Left hindlimb (tissue), 1 donor: ENCODE results near the gene PHF21A.
"Not testable (repeated sequence)": the region's sequence is repeated elsewhere in the genome, so short reads cannot be mapped to it uniquely, and the experiment has no call there.

ENCODE experiments used
- DNase-seq: peaks from one replicate; pipeline ENCODE4 v3.0.0-alpha.2; 2018

PHF21A gene

GRCh38 chr11:46026606-46027293 is 94.5 kb downstream of the PHF21A start:
- DNase-seq: no peak

DNA sequence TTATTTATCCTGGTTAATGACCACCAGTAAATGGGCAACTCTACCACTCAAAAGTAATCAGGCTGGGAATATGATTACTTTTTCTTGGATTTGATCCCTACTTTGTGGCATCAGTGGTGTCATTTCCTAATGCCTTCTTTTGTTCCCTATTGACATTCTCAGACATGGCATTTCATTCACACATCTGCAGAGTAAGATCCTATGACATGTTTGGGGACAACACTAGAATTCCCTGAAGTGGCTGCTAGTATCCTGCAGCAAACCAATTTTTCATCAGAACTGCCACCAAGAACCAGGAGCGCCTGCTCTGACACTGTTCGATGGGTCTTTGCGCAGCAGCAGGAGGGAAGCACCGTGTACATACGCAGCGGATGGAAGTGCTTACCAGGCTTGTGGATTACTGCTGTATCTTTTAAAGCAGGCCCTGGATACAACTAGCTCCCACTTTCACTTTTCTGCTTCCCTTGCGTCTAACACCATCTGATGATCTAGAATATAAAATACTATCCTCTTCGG is 101.1 kb downstream of the PHF21A start:
- no peak for DNase-seq

DNA sequence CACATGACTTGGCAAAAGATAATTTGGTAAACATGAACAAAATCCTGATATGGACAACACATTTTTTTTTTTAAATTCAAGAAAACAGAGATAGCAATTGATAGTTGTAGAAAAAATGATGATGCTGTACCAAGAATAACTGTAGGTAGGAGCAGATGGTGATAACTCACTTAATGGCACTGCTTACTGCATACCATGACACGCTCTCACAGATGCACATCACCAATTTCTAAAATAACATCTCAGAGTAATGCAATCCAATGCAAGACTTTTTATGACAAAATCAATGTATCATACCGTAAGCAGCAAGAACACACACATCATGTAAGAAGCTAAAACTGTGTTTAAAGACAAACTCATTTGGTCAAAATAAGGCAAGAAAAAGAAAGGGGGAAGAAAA is 102.6 kb downstream of the PHF21A start:
- DNase-seq: no peak

GRCh38 chr11:46017341-46017740 is 103.9 kb downstream of the PHF21A start:
- DNase-seq: no peak

DNA sequence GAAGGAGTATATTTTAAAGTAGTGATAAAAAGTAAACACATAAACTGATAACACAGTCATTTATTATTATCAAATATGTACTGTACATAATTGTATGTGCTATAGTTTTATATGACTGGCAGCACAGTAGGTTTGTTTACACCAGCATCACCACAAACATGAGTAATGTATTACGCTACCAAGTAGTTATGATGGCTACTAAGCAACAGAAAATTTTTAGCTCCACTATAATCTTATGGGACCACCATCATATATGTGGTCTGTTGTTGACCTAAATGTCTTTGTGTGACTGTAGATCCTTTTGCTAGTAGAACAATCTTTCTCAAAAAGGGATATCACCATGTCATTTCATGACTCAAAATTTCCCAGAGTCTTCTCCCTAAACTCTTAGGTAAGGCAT is 105.3 kb downstream of the PHF21A start:
- DNase-seq: no peak

GRCh38 chr11:46014168-46014567 is 107.1 kb downstream of the PHF21A start:
- not testable (repeated sequence) for DNase-seq

DNA sequence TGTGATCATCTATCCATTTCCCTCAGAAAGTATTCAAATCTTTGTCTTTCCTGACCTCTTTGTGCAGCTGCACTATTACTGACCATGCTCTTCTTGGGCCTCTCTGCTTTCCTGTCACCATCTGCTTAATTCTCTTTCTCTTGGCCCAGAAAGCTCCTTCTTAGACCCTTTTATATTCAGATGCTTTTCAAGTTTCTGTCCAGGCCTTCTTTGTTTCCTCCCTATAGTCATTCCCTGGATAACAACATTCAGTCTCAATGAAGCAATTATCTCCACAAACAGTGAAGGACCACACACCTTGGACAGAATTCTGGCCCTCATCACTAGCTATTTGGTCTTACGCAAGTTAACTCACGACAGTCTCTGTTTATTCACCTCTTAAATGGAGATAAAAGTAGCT is 109.1 kb downstream of the PHF21A start:
- DNase-seq: no peak

- no peak for DNase-seq
Observed at GRCh38 chr11:46010100-46010499, 111.2 kb downstream of the PHF21A start.

GRCh38 chr11:46009647-46010046 is 111.6 kb downstream of the PHF21A start:
- no peak for DNase-seq

DNA sequence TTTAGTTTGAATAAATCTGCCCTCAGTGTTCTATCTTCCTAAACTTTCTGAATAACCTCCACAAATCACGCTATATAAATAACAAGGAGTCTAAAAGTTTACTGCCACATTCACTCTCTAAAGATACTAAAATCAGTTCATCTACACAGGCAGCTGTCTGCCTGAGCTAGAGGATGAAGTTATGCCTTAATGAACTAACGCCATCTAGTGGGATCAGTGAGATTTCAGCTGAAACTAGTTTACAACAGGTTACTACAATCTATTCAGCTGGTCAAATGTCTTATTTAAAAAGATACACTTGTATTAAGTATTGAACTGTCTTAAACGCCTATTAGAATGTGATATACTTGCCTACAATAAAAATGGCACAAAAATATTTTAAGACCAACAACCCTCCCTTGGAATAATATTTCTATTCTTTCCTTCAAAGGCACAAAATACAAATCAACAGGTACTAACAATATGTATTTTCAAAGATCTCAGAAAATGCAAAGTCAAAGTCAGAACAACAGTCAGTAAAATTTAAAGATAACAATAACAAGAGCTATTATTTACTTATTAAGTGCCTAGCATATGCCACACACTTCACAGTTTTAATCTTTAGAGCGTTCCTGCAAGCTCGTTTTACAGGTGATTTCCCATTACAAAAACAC is 114.7 kb downstream of the PHF21A start:
- DNase-seq: no peak

GRCh38 chr11:46003572-46003971 is 117.7 kb downstream of the PHF21A start:
- no peak for DNase-seq

DNA sequence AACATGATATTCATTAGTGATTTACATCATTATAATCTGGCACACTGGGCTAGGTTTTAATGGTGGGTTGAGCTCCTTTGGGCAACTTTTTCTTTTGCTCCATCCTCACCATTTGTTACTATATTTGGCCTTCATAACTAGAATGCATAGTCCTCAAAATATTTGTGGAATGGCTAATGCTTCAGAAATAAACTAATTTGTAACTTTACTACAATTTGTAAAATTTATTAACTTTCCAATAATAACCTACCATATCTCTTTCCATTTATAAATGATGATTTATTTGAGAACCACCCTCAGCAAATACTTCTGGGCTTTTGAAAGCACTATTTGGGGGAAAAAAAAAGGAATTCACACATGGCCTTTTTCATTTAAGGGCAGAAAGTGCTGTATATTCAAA is 119.1 kb downstream of the PHF21A start:
- no peak for DNase-seq

DNA sequence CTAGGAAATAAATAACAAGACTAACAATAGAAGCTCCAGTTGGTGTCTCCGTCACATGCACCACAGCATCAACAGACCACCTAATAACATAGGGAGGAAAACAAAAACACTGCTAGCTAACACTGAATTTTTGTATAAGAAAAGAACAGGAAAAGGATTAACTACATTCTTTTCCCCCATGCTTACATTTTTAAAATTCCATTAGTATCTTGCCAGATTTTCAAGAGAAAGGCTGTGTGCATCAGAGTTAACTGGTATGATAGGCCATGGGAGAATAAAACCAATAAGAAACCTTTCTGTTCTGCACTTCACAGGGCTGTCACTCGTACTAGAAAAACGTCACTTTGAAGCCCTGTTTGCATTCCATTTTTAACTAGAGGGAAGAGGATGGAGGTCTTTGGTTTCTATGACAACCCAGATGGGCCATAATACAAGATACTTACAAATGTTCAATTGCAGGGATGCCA is 119.8 kb downstream of the PHF21A start:
- DNase-seq: no peak

GRCh38 chr11:45997599-45997998 is 123.7 kb downstream of the PHF21A start:
- DNase-seq: no peak

DNA sequence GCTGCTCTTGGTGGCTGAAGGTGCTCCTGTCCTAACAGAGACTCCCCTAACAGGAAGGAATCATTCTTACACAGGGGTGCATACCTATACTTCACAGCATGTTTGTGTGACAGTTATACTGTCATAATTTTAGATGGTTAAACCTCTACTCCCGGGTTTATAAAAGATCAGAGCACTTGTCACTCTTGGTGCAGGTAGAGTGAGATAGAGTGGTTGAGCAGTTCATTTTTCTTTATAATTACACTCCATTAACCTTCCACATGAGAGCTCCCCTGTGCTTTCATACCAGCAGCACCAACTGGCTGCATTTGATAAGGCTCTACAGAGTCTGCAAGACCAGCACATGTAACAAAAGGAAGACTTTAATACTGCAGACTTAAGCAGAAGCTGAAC is 125.9 kb downstream of the PHF21A start:
- no peak for DNase-seq

DNA sequence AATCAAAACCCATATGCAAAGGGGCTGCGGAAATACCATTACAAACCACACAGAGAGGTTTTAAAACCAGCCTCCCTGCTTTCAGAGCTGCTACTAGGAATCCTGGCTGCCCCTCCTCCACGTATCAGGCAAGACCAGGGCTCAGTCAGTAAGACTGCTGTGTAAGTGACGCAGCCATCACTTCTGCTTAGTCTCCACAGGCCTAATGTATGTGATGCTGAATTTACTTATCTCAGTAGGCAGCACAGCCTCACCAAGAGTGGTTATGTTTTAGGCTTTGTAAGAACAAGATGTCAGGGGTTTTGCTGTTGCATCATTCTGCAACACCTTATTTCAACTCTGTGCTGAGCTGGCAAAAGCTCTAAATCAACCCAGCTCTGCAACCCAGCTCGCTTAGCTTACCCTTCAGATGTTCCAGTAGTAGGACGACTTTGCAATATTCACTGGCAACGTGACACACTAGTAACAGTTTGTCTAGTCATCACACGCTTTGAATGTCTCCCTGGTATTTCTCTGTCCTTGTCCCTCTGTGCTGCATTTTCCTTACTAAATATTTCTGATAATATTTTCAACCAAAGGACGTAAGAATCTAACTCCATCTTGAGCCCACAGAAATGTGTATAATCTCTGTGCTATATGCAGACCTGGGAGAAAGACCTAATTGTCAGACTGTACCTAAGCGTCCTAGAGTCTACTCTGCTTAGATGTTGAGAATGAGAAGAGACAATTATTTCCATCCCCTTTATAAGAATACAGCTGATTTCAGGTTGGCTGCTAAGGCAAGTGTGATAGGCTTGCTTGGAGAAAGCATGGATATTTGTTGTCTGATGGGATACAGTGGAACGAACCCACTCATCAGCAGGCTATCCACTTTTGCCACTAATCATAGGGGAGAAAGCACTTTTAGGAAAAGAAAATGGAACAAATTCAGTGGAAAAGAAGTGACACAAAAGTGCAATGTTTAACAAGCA is 126.6 kb downstream of the PHF21A start:
- DNase-seq: peak; percentile 36

DNA sequence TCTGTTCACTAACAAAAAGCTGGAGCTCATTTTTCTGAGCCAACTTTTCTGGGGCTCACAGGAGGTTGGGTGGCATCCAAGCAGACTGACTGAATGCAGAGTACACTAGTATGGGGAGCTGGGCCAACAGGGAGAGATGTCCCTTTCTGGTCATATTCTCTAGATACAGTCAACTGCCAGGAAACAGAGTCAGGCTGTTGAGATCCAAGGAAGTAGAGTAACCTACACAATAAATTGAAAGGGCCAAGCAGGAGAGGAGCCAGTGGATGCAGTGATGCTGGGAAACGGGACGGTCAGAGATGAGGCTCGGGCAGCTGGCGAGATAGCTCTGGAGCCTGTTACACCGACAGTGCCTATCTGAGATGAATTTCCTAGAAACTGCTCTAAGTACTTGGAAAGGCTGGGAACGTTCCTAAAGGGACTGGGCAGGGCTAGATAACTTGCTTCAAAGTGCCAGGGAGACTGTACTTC is 127.7 kb downstream of the PHF21A start:
- DNase-seq: peak; percentile 76

DNA sequence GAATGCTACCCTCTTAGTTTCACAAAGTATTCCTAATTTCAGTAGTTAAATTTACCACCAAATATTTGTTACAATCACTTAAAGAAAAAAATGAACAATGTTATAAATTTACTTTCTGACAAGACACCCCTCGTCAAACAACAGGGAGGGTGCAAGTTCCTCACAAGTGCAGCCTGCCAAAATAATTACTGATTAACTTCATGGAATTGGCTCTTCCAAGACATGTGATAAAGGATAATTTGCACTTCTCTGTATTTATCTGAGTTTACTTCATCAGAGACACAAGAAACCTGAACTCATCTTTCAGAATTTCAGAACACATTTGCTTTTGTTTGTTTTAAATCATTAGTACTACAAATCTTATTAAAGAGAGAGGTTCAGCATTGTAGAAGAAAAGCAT is 132.3 kb downstream of the PHF21A start:
- no peak for DNase-seq

GRCh38 chr11:45985212-45985611 is 136.0 kb downstream of the PHF21A start:
- DNase-seq: no peak

DNA sequence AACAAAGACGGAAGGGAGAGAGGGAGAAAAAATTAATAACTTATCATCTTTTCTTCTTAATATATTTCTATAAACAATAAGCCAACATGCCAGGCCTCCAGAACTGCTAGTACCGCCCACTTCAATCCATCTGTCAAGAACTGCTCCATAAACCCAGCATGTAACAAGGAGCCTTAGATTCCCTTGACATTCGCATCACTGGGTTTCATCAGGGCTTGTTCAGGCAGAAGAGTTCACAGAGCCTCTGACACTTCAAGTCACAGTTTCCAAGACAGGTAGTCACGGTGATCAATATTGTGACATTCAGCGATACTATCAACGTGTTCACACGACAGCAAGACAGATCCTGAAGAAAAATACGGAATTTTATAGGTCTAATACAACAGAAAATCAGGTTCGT is 137.1 kb downstream of the PHF21A start:
- no peak for DNase-seq

DNA sequence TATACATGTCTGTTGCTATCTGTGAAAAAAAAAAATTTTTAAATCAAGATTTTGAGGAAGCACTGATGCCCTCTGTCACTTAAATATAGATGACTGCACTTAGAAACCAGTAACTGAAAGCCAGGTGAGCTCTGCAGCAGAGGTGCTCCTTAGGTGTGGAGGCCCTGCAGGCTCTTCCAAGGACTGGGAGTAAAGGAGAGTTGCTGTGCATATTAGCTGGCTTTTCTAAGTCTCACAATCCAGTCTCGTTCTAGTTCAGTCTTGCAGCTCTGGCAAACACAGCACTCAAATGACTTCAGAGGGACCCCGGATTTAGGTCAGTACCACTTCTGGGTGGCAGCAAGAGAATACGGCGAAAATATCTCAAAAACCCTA is 137.8 kb downstream of the PHF21A start:
- DNase-seq: no peak

- peak; percentile 36 for DNase-seq
Observed at GRCh38 chr11:45982656-45983470, 138.4 kb downstream of the PHF21A start.
